BJ (cell line): ENCODE results near the gene HDGF. TPM values are rescaled to one million over a fixed set of nuclear protein-coding genes. Genes with fewer than 3 reads are reported as not detected.

Experiments
- CTCF ChIA-PET: fragments of 350-600 bp; formaldehyde crosslinking; extraction: SDS; loops from one replicate; lab custom pipeline; 2021; ENCODE audit warnings: antibody characterized with exemption, inconsistent platforms; lab: Yijun Ruan, JAX
- POLR2A ChIA-PET: fragments of 300-600 bp; sonication (Branson Sonifier 250); formaldehyde crosslinking; extraction: SDS; loops from one replicate; lab custom pipeline; 2021; ENCODE audit warnings: antibody characterized with exemption; lab: Charles Lee
- DNase-seq: peaks from one replicate; pipeline ENCODE4 v3.0.0-alpha.2; 2011; ENCODE audit warnings: low read depth
- H3K27me3 ChIP-seq: 2 replicates; pipeline ENCODE4 v1.6.0; 2011; ENCODE audit warnings: low read length; ENCODE audit not compliant: control insufficient read depth, insufficient read depth
- H3K36me3 ChIP-seq: 2 replicates; pipeline ENCODE4 v1.5.1; 2011; ENCODE audit warnings: low read length; ENCODE audit not compliant: control insufficient read depth, insufficient read depth
- H3K4me3 ChIP-seq: 2 replicates; pipeline ENCODE4 v1.5.1; 2011; ENCODE audit warnings: low read depth, mild to moderate bottlenecking, control low read depth, low read length
- CTCF ChIP-seq: IDR thresholded peaks from 2 replicates; pipeline ENCODE4 v1.5.1; 2011; ENCODE audit warnings: low read depth, mild to moderate bottlenecking, control low read depth, inconsistent platforms, low read length, moderate library complexity; ENCODE audit not compliant: insufficient read depth
- polyA plus RNA-seq: library from polyadenylated mRNA; depleted of rRNA; stranded (reverse); fragments of >200 nt; gene quantifications from 2 replicates; pipeline ENCODE4 v1.2.3, GENCODE V29; 2011

HDGF gene
- polyA plus RNA-seq, 1 experiment = 179 TPM

GRCh38 chr1:156705321-156705917 lies 46.1 kb downstream of the HDGF start, which contains the start of gene CRABP2:
Gene CRABP2 (minus strand): TSS chr1:156705583. CDS start chr1:156705446, 137 bp downstream.
- DNase-seq = no peak
- TF ChIP-seq CTCF = no peak
- Histone ChIP-seq H3K4me3 (peak within 1 kb of the TSS; percentile 58), H3K27me3 (no peaks in the 10 kb centered on the region), H3K36me3 (peaks cover 9% of the 10 kb centered on the region)
- POLR2A ChIA-PET = interaction anchor here (0.6 to 2.0 kb wide), 2 partner anchors 29 to 42 kb away, joined by 4 to 9 read pairs; partner anchors contain the start of gene NES
- CTCF ChIA-PET = interaction anchor here (0.6 to 41.7 kb wide), 15 partner anchors 9 to 222 kb away, joined by 3 to 1556 read pairs (median 6); partner anchors contain the start of genes ISG20L2, METTL25B, NES and NTRK1

GRCh38 chr1:156704930-156705320 lies 46.5 kb downstream of the HDGF start:
- CTCF ChIA-PET = interaction anchor here (1.2 to 41.7 kb wide), 7 partner anchors 18 to 223 kb away, joined by 4 to 1556 read pairs (median 8); partner anchors contain the start of genes ISG20L2, METTL25B, NES and NTRK1
- no peak for TF ChIP-seq CTCF
- no peak for DNase-seq
- Histone ChIP-seq H3K4me3 (peak overlapping the region; percentile 58), H3K27me3 (no peaks in the 10 kb centered on the region), H3K36me3 (peaks cover 13% of the 10 kb centered on the region)
- POLR2A ChIA-PET = interaction anchor here (0.6 kb wide), 2 partner anchors 30 to 42 kb away, joined by 3 to 4 read pairs; no protein-coding TSS in a partner anchor

GRCh38 chr1:156704166-156704711 lies 47.2 kb downstream of the HDGF start:
- CTCF ChIA-PET = interaction anchor here (0.7 to 41.7 kb wide), 6 partner anchors 17 to 186 kb away, joined by 4 to 1556 read pairs (median 21); partner anchors contain the start of genes ISG20L2, METTL25B, NES and NTRK1
- DNase-seq = no peak
- no peaks in the 10 kb centered on the region for H3K27me3 ChIP-seq
- POLR2A ChIA-PET = interaction anchor here (0.6 to 1.4 kb wide), 3 partner anchors 8 to 866 kb away, joined by 3 to 7 read pairs (median 3); no protein-coding TSS in a partner anchor
- no peak for TF ChIP-seq CTCF
- H3K36me3 ChIP-seq = peaks cover 19% of the 10 kb centered on the region
- H3K4me3 ChIP-seq = peak overlapping the region; percentile 58

- CTCF ChIA-PET = interaction anchor here (5.6 to 41.7 kb wide), 3 partner anchors 16 to 43 kb away, joined by 34 to 1556 read pairs (median 286); partner anchors contain the start of genes ISG20L2, METTL25B and NES
- H3K27me3 ChIP-seq = no peaks in the 10 kb centered on the region
- DNase-seq = no peak
- TF ChIP-seq CTCF = peak; percentile 18; the same call in 1 of the 2 replicates
- POLR2A ChIA-PET = interaction anchor here (1.4 kb wide), 1 partner anchor 9 kb away, joined by 3 read pairs; no protein-coding TSS in a partner anchor
- H3K36me3 ChIP-seq = peaks cover 24% of the 10 kb centered on the region
- H3K4me3 ChIP-seq = peak overlapping the region; percentile 58
Measured at GRCh38 chr1:156703741-156704140, 47.7 kb downstream of the HDGF start.
